ENCODE measurements around the gene MACROD2.

MACROD2 gene

DNA sequence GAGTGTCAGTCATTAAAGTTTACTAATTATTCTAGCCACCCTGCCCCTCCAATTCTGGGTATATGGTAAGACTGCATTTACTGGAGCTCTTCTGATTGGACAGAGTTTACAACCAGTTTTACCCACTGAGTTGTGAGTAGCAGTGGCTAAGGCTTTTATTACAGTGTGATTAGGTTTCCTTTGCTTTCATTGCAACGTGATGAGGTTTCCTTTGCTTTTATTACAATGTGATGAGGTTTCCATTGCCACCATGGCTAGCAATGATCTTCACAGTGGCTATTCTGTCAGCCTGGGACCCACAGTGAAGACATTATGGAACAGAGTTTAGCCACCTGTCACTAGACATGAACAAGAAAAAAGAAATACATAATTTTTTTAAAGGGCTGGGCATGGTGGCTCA is 1052.3 kb downstream of the MACROD2 start:
- CTCF ChIA-PET = no interaction called here
- POLR2A ChIA-PET = no interaction called here

GRCh38 chr20:15056246-15056645 is 1060.9 kb downstream of the MACROD2 start:
- TF ChIP-seq, protein P1, sequence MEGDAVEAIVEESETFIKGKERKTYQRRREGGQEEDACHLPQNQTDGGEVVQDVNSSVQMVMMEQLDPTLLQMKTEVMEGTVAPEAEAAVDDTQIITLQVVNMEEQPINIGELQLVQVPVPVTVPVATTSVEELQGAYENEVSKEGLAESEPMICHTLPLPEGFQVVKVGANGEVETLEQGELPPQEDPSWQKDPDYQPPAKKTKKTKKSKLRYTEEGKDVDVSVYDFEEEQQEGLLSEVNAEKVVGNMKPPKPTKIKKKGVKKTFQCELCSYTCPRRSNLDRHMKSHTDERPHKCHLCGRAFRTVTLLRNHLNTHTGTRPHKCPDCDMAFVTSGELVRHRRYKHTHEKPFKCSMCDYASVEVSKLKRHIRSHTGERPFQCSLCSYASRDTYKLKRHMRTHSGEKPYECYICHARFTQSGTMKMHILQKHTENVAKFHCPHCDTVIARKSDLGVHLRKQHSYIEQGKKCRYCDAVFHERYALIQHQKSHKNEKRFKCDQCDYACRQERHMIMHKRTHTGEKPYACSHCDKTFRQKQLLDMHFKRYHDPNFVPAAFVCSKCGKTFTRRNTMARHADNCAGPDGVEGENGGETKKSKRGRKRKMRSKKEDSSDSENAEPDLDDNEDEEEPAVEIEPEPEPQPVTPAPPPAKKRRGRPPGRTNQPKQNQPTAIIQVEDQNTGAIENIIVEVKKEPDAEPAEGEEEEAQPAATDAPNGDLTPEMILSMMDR (IDR thresholded peaks at IDR 0.05; ENCODE audit: insufficient read depth, low read length, missing control alignments) = no peak
- POLR2A ChIA-PET = no interaction called here
- DNase-seq (ENCODE audit: low read depth, low spot score) = no peak
- CTCF ChIA-PET = no interaction called here
- H3K4me3 ChIP-seq (ENCODE audit: low read depth, low read length) = no peak overlapping the region

More for the DNA sequence above, 1052.3 kb downstream of the MACROD2 start:
- DNase-seq (ENCODE audit: low read depth, low spot score) = no peak
- H3K4me3 ChIP-seq (ENCODE audit: low read depth, low read length) = no peak overlapping the region
- TF ChIP-seq, protein P1 (IDR thresholded peaks at IDR 0.05; ENCODE audit: insufficient read depth, low read length, missing control alignments) = no peak

DNA sequence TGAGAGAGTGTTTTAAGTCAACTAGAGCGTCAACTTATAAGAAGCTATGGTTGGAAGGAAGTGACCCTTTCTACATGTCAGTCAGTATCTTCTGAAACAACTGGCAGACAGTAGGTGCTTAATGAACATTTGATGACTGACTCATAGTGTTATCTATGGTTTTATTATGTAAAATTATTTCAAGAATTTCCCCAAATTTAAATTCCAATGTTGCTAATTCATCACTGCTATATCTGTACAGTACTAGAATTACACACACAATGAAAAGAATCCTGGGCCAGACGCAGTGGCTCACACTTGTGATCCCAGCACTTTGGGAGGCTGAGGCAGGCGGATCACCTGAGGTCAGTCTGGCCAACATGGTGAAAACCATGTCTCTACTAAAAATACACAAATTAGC is 1063.5 kb downstream of the MACROD2 start:
- TF ChIP-seq, protein P1 (IDR thresholded peaks at IDR 0.05; ENCODE audit: insufficient read depth, low read length, missing control alignments) = no peak
- no peak overlapping the region for H3K4me3 ChIP-seq (ENCODE audit: low read depth, low read length)
- DNase-seq (ENCODE audit: low read depth, low spot score) = no peak
- ChIA-PET CTCF (no interaction called here), POLR2A (no interaction called here)

GRCh38 chr20:15059438-15059837 is 1064.1 kb downstream of the MACROD2 start:
- TF ChIP-seq, protein P1 (IDR thresholded peaks at IDR 0.05; ENCODE audit: insufficient read depth, low read length, missing control alignments) = no peak
- H3K4me3 ChIP-seq (ENCODE audit: low read depth, low read length) = no peak overlapping the region
- ChIA-PET CTCF (no interaction called here), POLR2A (no interaction called here)
- no peak for DNase-seq (ENCODE audit: low read depth, low spot score)

- DNase-seq (ENCODE audit: low read depth, low spot score) = no peak
- H3K4me3 ChIP-seq (ENCODE audit: low read depth, low read length) = no peak overlapping the region
- POLR2A ChIA-PET = no interaction called here
- CTCF ChIA-PET = no interaction called here
- TF ChIP-seq, protein P1 (IDR thresholded peaks at IDR 0.05; ENCODE audit: insufficient read depth, low read length, missing control alignments) = no peak
Measured at GRCh38 chr20:15060265-15061060, 1065.1 kb downstream of the MACROD2 start.

GRCh38 chr20:15061061-15061430 is 1065.7 kb downstream of the MACROD2 start:
- TF ChIP-seq, protein P1 (IDR thresholded peaks at IDR 0.05; ENCODE audit: insufficient read depth, low read length, missing control alignments) = no peak
- no peak for DNase-seq (ENCODE audit: low read depth, low spot score)
- ChIA-PET CTCF (no interaction called here), POLR2A (no interaction called here)
- H3K4me3 ChIP-seq (ENCODE audit: low read depth, low read length) = no peak overlapping the region
